GM19238 (cell line): ENCODE measurements around the gene OLFML2B.
A peak's percentile ranks its signal among the peaks of the same experiment; 100 is the strongest.
"Not testable (repeated sequence)": the region's sequence is repeated elsewhere in the genome, so short reads cannot be mapped to it uniquely, and the experiment has no call there.

Experiments
- DNase-seq: peaks from one replicate; pipeline ENCODE4 v3.0.0; 2011; ENCODE audit warnings: low spot score; ENCODE audit not compliant: insufficient read length

The OLFML2B gene

DNA sequence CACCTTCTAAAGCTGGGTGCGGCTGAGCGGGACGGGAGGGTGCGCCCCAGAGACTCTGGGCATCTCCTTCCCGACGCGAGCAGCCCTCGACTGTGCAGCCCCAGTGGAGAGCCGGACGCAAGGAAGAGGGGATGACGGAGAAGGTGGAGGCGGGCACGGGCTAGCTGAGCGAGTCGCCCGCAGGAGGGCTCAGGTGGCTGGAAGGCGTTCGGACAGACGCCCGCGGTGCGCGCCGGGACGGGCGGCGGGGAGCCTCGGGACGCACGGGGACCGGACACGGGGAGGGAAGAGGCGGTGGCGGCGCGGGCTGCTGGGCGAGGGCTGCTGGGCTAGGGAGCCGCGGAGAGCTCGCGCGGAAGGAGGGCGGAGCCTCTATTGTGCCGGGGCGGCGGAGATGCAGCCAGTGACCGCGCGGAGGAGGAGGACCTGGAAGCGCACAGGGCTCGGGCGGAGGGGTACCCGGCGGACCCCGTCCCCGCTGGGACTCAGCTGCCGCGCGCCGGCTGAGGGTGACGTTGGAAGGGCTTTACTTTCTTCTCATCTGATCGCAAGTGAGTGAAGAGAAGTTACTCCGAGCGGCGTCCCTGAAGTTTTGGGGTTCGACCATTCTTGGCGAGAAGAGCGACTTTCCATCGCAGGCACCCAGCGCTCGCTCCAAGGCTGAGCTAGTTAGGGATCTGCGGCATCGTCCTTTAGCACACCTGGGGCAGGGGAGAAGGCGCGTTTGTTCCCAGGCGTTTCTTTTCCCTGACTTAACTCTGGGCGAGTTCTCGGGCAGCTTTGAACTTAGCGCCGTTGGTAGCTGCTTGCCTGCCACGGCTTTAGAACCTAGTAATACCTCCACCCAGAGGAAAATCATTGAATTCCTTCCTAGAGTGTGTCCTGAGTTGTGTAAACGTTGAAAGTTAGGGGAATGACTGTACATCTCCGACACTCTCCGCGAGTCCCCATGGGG, at the start of gene OLFML2B:
TSS of gene OLFML2B (minus strand) at position 323 of the 955 bp plus-strand sequence. CDS start 439 bp downstream, outside the sequence.
- peak; percentile 31 for DNase-seq

DNA sequence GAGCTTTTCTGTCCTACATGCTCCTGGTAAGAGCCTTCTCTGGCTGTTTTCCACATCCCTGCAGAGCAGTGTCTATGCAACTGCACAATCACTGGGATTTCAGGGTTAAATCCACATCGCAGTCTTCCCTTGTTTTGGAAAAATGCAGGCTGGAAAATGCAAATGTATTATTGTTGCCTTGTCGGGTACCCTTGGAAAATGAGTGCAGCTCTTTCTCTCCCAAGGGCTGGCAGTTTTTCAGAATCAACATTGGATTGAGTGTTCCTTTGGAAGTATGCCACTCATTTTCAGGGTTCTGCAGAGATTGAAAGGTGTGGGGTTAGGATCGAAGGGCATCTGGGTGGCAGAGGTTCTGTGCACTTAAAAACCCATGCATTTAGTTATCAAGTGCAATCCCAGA, 49.1 kb upstream of the OLFML2B start:
- no peak for DNase-seq

DNA sequence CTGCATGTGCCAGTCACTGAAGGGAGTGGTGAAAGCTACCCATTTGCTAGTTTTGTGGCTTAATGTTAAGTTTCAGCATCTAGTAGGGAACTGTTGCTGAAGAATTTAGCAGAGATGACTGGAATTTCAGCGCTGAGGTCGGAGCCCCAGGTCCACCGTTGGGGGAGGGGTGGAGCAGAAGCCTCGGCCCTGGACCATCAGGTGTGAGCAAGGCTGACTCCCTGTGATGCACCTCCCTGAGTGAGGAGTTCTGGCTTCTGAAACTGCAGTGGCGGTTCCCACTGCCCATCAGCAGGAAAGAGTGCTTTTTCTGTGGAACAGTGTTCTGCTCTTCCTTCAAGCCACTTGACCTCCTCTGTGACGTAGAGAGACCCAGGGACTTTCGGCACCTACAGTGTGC, 47.2 kb upstream of the OLFML2B start:
- no peak for DNase-seq

DNA sequence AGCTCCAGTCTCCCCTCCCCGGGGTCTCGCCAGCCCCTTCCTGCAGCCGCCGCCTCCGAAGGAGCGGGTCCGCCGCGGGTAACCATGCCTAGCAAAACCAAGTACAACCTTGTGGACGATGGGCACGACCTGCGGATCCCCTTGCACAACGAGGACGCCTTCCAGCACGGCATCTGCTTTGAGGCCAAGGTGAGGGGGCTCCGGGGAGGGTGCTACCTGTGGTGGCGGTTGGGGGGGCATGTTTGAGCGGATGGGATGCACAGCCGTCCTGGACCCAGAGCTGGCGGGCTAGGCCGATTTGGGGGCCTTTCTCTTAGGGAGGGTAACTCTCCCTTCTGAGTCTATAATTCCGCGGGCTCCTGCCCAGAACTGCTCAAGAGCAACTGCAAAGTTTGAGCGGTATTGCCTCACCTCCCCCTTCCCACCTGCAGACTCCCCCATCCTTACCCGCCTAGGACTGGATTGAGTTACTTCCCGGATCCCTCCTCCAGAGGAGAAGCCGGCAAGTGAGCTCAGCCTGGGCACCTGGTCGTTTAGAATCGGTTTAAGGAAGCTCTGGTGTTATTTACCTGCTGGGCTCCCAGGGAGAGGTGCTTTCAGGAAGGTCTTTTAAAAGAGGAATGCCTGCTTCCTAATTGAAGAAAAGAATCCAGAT, 46.6 kb upstream of the OLFML2B start:
- no peak for DNase-seq

DNA sequence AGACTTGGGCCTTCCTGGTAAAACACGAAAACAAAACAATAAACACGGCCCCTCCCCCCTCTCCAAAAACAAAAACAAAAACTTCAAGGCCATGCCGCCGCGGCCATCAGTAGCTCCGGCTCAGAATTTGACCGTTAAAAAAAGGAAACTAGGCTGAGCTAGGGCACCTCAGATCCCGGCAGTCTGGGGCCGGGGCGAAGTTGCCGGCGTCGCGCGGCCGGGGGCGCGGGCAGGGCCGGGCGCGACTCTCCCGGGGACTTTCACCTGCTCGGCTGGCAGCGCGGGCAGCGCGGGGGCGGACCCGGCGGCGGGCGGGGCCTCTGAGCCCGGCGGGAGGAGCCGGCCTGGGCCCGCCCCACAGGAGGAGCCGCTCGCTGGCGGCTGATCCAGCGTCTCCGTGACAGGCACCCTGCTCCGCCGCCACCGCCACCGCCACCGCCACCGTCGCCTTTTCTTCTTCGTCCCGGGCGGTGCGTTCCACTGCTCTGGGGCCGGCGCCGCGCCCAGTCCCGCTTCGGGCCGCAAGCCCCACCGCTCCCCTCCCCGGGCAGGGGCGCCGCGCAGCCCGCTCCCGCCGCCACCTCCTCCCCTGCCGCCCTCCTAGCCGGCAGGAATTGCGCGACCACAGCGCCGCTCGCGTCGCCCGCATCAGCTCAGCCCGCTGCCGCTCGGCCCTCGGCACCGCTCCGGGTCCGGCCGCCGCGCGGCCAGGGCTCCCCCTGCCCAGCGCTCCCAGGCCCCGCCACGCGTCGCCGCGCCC, 45.8 kb upstream of the OLFML2B start, which contains the start of gene NOS1AP:
TSS of gene NOS1AP (plus strand) at position 358 of the 760 bp plus-strand sequence. CDS start 487 bp downstream, outside the sequence.
- peak; percentile 82 for DNase-seq

DNA sequence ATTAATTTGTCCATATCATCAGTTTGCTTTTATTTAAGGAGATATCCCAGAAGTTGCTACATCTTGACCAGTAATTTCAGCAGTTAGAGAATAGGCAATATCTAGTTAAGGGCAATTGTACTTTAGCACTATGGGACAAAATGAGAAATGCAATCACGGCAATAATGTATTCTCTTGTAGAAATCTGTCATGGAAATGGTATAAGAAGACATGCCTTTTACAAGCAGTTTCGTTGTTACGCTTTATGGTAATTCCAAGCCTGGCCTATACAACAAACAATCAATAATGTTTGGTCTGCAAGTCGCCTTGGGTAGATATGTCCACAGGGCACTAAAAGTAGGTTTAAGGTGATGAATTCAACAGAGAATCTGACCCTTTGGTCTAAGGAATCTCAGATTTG, 44.6 kb upstream of the OLFML2B start:
- DNase-seq = no peak

DNA sequence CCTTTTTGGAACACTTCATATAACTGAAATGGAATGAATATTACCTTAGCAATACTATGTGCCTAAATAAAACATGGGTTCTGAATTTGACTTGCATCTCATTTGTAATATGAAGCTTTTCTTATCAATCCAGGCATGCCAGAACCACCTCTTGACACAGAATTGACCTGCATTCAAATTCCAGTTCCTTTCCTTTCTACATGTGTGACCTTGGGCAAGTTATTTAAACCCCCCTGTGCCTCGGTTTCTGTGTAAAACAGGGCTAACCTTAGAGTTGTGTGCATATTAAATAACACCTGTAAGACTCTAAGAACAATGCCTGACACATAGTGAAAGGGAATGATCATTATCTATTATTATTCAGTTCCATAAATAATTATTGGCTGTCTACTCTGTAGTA, 43.8 kb upstream of the OLFML2B start:
- DNase-seq = no peak

DNA sequence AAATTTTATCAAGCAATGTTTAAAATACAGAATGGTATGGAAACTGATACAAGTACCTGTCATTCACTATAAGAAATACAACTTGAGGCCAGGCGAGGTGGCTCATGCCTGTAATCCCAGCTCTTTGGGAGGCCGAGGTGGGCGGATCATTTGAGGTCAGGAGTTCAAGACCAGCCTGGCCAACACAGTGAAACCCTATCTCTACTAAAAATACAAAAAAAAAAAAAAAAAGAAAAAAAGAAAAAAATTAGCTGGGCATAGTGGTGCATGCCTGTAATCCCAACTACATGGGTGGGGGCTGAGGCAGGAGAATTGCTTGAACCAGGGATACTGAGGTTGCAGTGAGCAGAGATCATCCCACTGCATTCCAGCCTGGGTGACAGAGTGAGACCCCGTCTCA, 43.2 kb upstream of the OLFML2B start:
- DNase-seq = not testable (repeated sequence)

DNA sequence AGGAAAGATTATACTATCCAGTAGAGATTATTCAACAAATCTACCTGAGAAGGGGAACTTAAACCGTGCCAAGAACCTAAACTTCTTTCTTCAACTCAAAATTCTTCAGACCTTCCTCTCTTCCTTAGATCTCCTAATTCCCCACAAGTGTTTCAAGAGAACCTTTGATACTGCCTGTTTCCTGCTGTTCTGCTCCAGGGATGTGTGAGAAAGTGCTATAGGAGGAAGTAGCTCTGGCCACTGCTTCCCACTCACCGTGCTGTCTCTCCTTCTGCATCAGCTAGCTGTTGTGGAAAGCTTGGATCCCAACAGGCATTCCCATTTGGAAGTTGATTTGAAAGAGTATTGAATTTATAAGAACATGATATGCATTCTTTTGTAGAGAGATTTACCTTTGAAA, 41.3 kb upstream of the OLFML2B start:
- no peak for DNase-seq

DNA sequence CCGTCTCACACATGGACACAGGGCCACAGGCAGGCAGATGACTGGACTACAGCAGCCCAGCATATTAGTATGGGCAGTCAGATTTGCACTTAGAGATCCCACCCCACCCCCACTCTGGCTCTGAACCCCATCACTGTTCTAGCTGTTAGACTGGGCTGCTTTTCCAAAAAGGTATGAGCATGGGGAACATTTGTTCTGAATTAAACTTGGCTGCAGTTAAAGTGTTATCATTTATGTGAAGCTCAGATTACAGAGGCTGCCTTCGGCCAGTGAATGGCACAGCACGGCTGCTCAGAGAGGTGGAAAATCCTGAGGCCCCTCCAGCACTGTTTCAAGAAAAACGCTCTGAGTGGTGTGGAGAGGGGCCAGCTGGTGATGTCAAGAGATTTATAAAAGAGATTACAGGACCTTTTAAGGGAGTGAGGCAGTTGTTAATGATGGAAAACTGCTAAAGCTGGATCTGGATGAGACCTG, 38.9 kb upstream of the OLFML2B start:
- no peak for DNase-seq

DNA sequence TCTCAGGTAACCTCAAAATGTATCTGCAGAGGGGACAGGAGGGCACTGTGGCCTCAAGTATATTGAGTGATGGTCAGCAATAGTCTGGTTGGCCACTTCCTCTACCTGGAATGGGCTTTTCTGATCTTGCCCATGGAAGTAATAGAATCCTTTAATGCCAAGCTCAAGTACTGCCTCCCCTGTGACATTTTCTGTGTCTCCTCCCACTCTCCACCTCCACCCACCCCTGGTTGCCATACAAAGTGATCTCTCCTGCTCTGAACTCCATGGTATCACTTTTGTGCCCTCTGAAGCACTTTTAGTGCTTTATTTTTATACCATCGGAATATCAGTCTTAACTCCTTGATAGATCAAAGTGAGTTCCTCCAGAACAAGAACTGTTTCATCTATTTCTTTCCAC, 36.6 kb upstream of the OLFML2B start:
- DNase-seq = no peak

DNA sequence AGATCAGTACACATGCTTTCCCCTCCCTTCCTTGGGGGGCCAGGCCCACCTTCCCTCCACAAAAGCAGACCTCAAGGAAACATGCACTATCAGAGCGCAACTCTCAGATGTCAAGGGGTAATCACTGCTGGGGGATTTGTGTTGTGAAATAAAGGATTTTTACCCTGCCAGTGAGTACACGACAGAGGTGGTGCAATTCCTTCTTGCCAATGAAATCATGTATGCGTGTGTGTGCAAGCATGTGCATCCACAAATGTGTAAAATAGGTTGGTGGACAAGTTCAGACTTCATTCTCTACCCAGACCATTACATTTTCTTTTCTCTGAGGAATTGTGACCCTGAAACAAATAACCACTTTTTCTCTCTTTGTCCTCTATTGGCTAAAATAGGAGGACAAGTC, 36.1 kb upstream of the OLFML2B start:
- no peak for DNase-seq

DNA sequence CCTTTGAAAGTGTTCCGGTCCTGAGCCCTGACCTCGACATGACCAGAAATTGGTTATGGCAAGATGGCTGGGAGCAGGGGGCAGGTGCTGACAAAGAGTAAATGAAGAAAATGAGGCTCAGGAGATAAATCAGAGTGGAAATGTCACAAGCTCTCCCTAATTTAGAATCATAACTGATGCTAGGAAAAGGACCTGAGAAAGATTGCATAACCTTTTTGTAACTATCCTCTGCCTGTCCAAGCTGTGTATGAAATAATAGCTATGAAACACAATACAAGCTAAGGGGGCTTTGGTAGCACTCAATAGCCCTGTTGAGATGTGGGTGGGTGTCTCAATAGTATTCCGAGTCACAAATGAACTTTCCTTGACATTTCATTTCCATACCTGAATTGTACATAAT, 32.9 kb upstream of the OLFML2B start:
- no peak for DNase-seq

DNA sequence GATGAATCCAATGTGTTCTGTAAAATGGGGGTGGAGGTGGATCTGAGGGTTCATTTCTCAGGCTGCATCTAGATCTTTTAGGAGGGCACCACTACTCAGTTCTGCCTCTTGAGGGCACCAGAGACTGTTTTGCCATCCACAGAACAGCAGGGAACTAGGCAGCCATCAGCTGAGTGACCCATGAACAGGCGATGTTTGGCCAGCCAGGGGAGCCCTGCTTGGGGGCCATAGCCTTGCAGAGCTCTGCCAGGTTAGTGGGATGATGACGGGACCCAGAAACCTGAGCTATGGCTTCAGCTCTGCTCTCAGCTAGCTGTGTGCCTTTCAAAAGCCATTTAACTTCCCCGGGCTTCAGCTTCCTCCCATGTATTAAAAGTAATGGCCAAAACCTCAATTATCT, 32.4 kb upstream of the OLFML2B start:
- peak; percentile 22 for DNase-seq

DNA sequence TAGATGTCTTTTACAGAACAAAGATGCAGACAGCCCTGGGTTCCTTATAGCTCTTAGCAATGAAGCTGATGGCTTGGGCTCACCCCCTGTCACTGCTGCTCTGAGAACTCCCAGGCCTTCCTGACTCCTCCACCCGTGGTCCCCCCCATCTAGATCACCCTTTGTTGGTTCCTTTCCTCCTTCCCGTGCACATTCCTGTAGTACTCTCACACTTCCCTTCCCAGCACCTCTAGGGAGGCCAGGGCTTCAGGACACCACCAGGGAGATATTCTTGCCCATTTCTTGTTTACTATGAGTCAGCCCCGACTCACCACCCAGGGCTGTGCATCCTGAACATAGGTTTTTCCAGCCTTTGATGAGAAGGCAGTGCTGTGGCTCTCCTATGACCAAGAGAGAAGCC, 31.4 kb upstream of the OLFML2B start:
- DNase-seq = no peak

DNA sequence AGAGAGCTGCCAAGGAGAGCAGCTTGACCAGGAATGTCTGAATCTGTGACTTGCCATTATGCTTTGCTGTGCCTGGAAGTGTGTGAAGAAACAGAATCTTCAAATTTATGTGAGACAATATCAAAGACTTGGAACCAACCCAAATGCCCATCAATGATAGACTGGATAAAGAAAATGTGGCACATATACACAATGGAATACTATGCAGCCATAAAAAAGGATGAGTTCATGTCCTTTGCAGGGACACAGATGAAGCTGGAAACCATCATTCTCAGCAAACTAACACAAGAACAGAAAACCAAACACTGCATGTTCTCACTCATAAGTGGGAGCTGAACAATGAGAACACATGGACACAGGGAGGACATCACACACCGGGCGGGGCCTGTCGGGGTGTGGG, 30.3 kb upstream of the OLFML2B start:
- not testable (repeated sequence) for DNase-seq

DNA sequence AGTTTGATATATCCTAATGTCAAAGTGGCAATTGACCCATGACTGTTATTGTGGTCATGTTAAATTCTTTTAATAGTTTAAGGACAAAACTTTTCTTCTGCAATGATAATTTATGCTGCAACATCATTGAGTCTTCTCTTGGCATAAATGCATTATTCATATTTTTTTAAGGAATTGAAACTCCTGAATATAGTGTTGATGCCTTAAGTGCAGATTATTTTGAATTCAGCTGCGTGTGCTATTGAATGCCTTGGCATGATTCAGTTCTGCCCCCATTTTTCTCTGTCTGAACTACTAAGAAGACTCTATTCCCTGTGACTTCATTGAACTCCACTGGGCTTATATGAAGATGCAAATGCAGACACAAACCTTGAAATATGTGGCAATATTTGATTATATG, 23.3 kb upstream of the OLFML2B start:
- DNase-seq = no peak

DNA sequence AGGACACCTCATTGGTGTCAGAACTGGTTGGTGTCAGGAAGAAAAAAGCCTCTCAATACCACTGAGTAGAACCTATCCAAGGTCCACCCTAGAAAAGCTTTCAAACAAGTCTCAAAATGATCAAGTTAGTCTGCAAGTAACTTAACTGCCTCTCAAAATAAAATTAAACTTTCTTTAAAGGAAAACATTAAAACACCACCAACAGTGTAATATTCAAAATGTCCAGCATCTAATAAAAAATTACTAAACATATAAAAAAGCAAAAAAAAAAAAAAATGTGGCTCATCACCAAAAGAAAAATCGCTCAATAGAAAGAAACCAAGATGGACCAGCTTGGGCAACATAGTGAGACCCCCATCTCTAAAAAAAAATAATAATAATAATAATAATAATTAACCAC, 18.7 kb upstream of the OLFML2B start:
- no peak for DNase-seq

DNA sequence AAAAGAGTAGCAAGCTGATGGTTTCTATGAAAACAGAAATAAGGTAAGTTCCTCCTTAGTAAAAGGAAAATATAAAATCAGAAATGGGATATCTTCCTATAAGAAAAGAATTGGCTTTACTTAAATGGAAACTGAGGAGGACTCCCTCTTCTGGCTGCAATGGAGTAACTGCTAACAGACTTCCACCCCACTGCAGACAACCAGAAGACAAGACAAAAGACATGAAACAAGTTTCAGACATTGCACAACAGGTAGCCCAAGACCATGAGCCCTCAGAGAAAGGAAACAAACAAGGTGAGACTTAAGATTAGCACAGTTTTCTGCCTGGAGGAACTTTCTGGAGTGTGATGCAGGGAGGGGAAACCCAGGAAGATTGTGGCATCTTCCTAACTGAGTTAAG, 17.0 kb upstream of the OLFML2B start:
- DNase-seq = no peak

DNA sequence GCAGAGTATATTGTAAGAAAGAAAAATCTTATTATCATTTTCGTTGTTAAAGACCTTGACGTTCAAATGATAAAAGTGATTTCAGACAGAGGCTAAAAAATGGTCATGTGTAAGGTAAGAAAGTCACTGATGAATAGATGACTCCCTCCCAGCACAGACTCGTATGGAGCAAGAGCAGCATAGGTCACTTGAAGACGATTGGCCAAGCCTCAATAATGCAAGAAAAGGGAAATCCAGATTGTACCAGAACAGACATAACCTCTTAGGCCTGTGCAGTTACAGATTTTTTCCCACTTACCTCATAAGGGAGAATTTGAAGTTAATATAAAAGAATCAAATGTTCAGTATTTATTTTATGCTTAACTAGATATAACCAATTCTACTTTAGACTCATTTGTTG, 16.3 kb upstream of the OLFML2B start:
- no peak for DNase-seq

DNA sequence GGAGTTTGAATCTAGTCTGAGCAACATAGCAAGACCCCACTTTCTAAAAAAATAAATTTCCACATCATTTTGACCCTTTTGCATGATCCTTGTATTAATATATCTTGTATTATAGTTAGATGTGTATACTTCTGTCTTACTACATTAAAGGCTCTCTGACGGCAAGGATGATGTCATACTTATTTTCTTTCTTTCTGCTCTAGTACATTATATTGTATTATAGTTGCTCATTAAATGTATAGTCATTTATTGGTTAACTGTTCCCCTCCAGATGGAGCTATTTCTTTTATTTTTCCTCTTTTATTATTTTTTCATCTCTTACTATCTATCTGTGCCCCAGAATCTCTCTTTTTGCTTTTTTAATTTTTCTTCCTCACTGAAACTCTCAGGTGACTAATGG, 15.0 kb upstream of the OLFML2B start:
- DNase-seq = no peak

DNA sequence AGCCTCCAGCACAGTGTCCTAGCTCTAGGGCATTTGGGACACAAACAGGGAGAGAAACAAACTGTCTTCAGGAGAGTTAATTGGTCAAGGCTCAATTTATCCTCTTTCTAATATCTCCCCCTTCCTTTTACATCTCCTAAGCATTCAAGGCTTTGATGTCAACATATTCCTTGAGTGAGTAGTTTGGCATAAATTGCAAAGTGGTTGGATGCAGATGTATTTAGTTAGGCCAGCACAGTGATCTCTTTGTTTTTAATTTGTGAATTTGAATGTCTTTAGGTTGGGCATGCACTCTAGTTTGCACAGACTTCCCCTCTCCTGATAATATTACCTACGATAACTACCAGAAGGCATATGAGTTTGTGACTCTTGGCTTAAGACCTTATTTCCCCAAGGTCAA, 12.5 kb upstream of the OLFML2B start:
- no peak for DNase-seq
